K562 (cell line): ENCODE results near the gene VWA7. TPM values are rescaled to one million over a fixed set of nuclear protein-coding genes. Genes with fewer than 3 reads are reported as not detected.

Experiments used
- ADNP ChIP-seq: fragments of 200-800 bp; sonication (Bioruptor generic); IDR thresholded peaks from 2 replicates; pipeline ENCODE4 v1.6.1; 2016; ENCODE audit warnings: missing genetic modification characterization, missing compliant biosample characterization
- C11orf30 ChIP-seq: fragments of 450-650 bp; IDR thresholded peaks from 2 replicates; pipeline ENCODE4 v1.6.1; 2016; ENCODE audit warnings: low read depth, mild to moderate bottlenecking
- CCNT2 ChIP-seq: IDR thresholded peaks from 2 replicates; pipeline ENCODE4 v1.6.1; 2011; ENCODE audit warnings: borderline replicate concordance, low read depth, mild to moderate bottlenecking, moderate library complexity, mixed read lengths, low read length; ENCODE audit not compliant: insufficient read length; ENCODE audit errors: extremely low read depth
- E4F1 ChIP-seq: fragments of 250-450 bp; sonication (Bioruptor Pico); IDR thresholded peaks from 2 replicates; pipeline ENCODE4 v1.5.0; 2021; ENCODE audit warnings: mild to moderate bottlenecking, borderline replicate concordance
- GABPA ChIP-seq: fragments of 200-800 bp; sonication (Bioruptor generic); conservative IDR thresholded peaks from 2 replicates; pipeline ENCODE4 v1.6.1; 2016; ENCODE audit warnings: low read depth, missing genetic modification characterization, missing compliant biosample characterization
- GATA2 ChIP-seq: sonication (generic); formaldehyde crosslinking; IDR thresholded peaks from 2 replicates; pipeline ENCODE4 v1.4.0; 2020; ENCODE audit warnings: mild to moderate bottlenecking, missing genetic modification reagents
- HMGN3 ChIP-seq: IDR thresholded peaks from 2 replicates; pipeline ENCODE4 v1.6.1; 2011; ENCODE audit warnings: borderline replicate concordance, low read depth, mild to moderate bottlenecking, mixed read lengths, low read length; ENCODE audit not compliant: insufficient read length; ENCODE audit errors: extremely low read depth
- HNRNPH1 ChIP-seq: fragments of 200-400 bp; formaldehyde crosslinking; optimal IDR thresholded peaks from 2 replicates; pipeline ENCODE3; 2017; ENCODE audit warnings: low read depth, mild to moderate bottlenecking, low read length, moderate library complexity
- HNRNPLL ChIP-seq: fragments of 200-400 bp; formaldehyde crosslinking; IDR thresholded peaks from 2 replicates; pipeline ENCODE4 v1.6.1; 2017; ENCODE audit warnings: low read length, low read depth, mild to moderate bottlenecking; ENCODE audit not compliant: poor library complexity, severe bottlenecking
- KDM1A ChIP-seq, 2 experiments: fragments of 450-650 bp; IDR thresholded peaks; 2 replicates each; pipeline ENCODE4 v1.6.1; 2016; ENCODE audit warnings: mild to moderate bottlenecking in 2 of 2
- KDM4B ChIP-seq, 2 experiments: fragments of 450-650 bp in 1 of 2; sonication (generic) in 1 of 2; IDR thresholded peaks; 2 replicates each; pipeline ENCODE4 v1.6.1; 2016 to 2017; ENCODE audit warnings: borderline replicate concordance in 2 of 2, antibody characterized with exemption in 1 of 2, low read depth in 1 of 2, mild to moderate bottlenecking in 1 of 2
- PTTG1 ChIP-seq: fragments of 450-650 bp; IDR thresholded peaks from 2 replicates; pipeline ENCODE4 v1.6.1; 2016; ENCODE audit warnings: low read depth, mild to moderate bottlenecking, missing genetic modification characterization, missing compliant biosample characterization
- RCOR1 ChIP-seq, 2 experiments: IDR thresholded peaks; 2 replicates each; pipeline ENCODE4 v1.6.1; 2012; ENCODE audit warnings: low read depth in 2 of 2, low read length in 2 of 2, borderline replicate concordance in 1 of 2, improper control_type of control experiment in 1 of 2
- SIRT6 ChIP-seq: IDR thresholded peaks from one replicate; pipeline ENCODE4 v1.6.1; 2012; ENCODE audit warnings: low read depth, mild to moderate bottlenecking, control low read depth, inconsistent platforms, low read length, moderate library complexity
- ZNF133 ChIP-seq: fragments of 250-450 bp; sonication (Bioruptor Pico); IDR thresholded peaks from 2 replicates; pipeline ENCODE4 v1.4.0; 2020; ENCODE audit warnings: mild to moderate bottlenecking
- ZNF277 ChIP-seq: fragments of 250-450 bp; sonication (Bioruptor Pico); IDR thresholded peaks from 2 replicates; pipeline ENCODE4 v1.8.0; 2022; ENCODE audit warnings: inconsistent platforms, mild to moderate bottlenecking, moderate library complexity, borderline replicate concordance
- ZNF408 ChIP-seq: fragments of 250-450 bp; sonication (Bioruptor Pico); IDR thresholded peaks from 2 replicates; pipeline ENCODE4 v1.4.0; 2020; ENCODE audit warnings: low read depth, mild to moderate bottlenecking, moderate library complexity
- ZNF668 ChIP-seq: fragments of 250-450 bp; sonication (Bioruptor Pico); IDR thresholded peaks from 2 replicates; pipeline ENCODE4 v1.8.0; 2022; ENCODE audit warnings: mild to moderate bottlenecking, inconsistent platforms
- ZNF699 ChIP-seq: fragments of 250-450 bp; sonication (Bioruptor Pico); IDR thresholded peaks from 2 replicates; pipeline ENCODE4 v1.8.0; 2021; ENCODE audit warnings: mild to moderate bottlenecking, moderate library complexity; ENCODE audit not compliant: insufficient replicate concordance
- polyA plus RNA-seq, 8 experiments: library from polyadenylated mRNA; depleted of rRNA in 4 of 8; stranded (reverse) in 5 of 8; unstranded in 3 of 8; fragments of >200 nt; fragmentation: Nextera tagmentation in 2 of 8; fragmentation: Illumina TruSeq in 1 of 8; extraction: Ambion mirVana in 2 of 8; extraction: Trizol in 1 of 8; gene quantifications; 2 replicates each; pipeline versions ENCODE4 v1.2.1 to v1.2.3, GENCODE V29; 2011 to 2014; ENCODE audit warnings: inconsistent platforms in 1 of 8, missing spikeins in 1 of 8
- total RNA-seq, 7 experiments: library from RNA; depleted of rRNA in 6 of 7; stranded (reverse); fragments of >200 nt in 6 of 7; fragmentation: Illumina TruSeq in 2 of 7; extraction: Trizol in 2 of 7; gene quantifications; 2 replicates each; pipeline versions ENCODE4 v1.2.1 to v1.2.3, GENCODE V29; 2011 to 2021; ENCODE audit warnings: low replicate concordance in 1 of 7
- TF ChIP-seq, protein P1 (sequence below): IDR thresholded peaks from 2 replicates; pipeline ENCODE4 v1.6.1; 2011; ENCODE audit warnings: borderline replicate concordance, low read depth, mild to moderate bottlenecking, moderate library complexity, low read length; ENCODE audit not compliant: insufficient read depth, poor library complexity, severe bottlenecking

VWA7 gene
- total and polyA plus RNA-seq, 9 of the 15 experiments (the other 6 are each of a cell fraction or from before 2014, with no cell fraction given) = 0.18 to 2.9 (median 0.95) TPM

DNA sequence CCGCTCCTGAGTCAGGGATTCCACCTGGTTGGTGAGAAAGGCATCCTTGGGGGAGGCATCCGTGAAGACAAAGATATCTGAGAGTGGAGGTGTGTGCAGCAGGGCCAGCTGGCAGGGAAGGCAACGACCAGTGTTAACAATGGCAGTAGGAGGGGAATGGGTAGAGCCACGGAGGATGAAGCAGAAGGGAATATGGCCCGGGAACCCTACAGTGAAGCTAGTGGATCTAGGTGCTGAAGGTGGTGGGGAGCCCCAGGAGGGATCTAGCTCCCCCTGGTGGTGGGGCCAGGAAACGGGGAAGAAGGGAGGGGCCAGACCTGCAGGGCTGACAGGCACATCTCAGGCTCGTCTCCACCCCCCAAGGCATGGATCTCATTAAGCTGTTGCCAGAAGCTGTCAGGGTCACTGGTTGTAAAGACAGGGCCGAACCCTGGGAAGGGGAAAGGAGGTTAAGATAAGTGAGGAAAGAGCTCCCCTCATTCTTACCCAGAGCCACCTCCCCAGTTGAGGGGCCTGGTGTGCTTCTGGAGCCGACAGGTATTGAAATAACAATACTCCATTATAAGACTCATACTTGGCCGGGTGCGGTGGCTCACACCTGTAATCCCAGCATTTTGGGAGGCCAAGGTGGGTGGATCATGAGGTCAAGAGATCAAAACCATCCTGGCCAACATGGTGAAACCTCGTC, 7.3 kb downstream of the VWA7 start (continued):
- TF ChIP-seq ZNF668 (CRISPR knock-in tag) = 0 out of 2 replicates have a peak, but pooled peaks have one; percentile 53
- TF ChIP-seq HNRNPH1 = no peak
- no peak for TF ChIP-seq SIRT6
- no peak for TF ChIP-seq GABPA (tag)
- TF ChIP-seq ZNF408 (CRISPR knock-in tag) = no peak
- peak in 1 of 2 experiments; percentile 95; a peak in 2 of 4 replicates for TF ChIP-seq RCOR1 (IDR thresholded peaks at IDR 0.05; ENCODE audit: borderline replicate concordance in 1 of 2, low read depth in 2 of 2, low read length in 2 of 2)
- no peak for TF ChIP-seq GATA2 (CRISPR knock-in tag)
- TF ChIP-seq ZNF133 (CRISPR knock-in tag) = no peak
- peak; percentile 27 for TF ChIP-seq HMGN3
- no peak for TF ChIP-seq C11orf30
- no peak for TF ChIP-seq ZNF277 (CRISPR knock-in tag)
- no peak for TF ChIP-seq ADNP
- TF ChIP-seq CCNT2 = peak; percentile 22
- no peak for TF ChIP-seq E4F1 (CRISPR knock-in tag)
- no peak for TF ChIP-seq KDM1A (IDR thresholded peaks at IDR 0.05)
- TF ChIP-seq HNRNPLL = no peak
- no peak for TF ChIP-seq ZNF699 (CRISPR knock-in tag)
- TF ChIP-seq PTTG1 (tag) = no peak
- TF ChIP-seq, protein P1, sequence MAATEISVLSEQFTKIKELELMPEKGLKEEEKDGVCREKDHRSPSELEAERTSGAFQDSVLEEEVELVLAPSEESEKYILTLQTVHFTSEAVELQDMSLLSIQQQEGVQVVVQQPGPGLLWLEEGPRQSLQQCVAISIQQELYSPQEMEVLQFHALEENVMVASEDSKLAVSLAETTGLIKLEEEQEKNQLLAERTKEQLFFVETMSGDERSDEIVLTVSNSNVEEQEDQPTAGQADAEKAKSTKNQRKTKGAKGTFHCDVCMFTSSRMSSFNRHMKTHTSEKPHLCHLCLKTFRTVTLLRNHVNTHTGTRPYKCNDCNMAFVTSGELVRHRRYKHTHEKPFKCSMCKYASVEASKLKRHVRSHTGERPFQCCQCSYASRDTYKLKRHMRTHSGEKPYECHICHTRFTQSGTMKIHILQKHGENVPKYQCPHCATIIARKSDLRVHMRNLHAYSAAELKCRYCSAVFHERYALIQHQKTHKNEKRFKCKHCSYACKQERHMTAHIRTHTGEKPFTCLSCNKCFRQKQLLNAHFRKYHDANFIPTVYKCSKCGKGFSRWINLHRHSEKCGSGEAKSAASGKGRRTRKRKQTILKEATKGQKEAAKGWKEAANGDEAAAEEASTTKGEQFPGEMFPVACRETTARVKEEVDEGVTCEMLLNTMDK = peak; percentile 96
- peak in 1 of 2 experiments; percentile 91; a peak in 2 of 4 replicates for TF ChIP-seq KDM4B (IDR thresholded peaks at IDR 0.05; ENCODE audit: borderline replicate concordance in 2 of 2, low read depth in 1 of 2)
